Central memory CD4-positive, alpha-beta T cell (primary cell): ENCODE data around the gene ST7.
A peak's percentile ranks its signal among the peaks of the same experiment; 100 is the strongest.

ENCODE experiments used
- DNase-seq: peaks from one replicate; pipeline ENCODE4 v3.0.0; 2022

Gene ST7

DNA sequence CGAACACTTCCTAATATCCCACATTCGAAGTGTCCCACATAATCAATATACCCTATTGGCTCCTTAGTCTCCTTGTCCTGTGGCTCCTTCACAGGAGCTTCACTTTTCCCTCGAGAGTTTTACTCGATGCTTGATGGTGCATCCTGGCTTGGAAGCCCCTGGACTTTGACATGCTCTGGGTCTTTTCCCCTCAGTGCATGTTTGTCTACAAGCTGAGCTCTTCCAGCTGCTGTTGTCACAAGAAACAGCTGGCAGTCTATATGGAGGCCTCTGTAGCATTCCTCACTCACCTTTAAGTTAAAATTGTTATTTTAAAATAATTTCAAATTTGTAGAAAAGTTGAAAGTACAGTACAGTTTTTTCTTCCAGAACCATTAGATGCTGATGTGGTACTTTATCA is 27.1 kb downstream of the ST7 start:
- no peak for DNase-seq

DNA sequence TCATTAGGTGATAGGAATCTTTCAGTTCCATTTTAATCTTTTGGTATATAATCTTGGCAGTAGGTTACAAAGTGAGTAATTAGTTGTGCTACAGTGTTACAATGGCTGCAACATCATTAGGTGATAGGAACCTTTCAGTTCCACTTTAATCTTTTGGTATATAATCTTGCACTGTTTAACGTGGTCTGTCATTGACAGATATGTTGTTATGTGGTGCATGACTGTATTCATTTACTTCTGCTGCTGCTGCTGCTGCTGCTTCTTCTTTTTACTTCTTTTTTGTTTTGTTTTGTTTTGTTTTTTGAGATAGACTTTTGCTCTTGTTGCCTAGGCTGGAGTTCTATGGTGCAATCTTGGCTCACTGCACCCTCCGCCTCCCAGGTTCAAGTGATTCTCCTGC is 28.6 kb downstream of the ST7 start:
- DNase-seq: no peak

DNA sequence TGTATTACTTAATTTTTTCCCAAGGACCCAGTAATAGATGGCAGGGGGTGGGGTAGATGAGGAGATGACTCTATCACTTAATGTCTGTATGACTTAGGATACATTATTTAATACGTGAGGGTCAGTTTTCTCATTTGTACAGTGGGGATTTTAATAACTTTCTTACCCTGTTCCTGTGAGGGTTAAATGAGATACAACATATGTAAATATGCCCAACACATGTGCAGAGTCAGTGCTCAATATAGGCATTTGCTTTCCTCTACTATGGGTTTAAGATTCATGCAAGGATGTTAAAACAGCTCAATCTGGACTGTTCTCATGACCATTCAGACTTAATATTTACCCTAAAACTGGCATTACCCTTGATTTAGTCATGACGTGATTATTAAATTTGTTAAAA is 31.2 kb downstream of the ST7 start:
- DNase-seq: no peak

DNA sequence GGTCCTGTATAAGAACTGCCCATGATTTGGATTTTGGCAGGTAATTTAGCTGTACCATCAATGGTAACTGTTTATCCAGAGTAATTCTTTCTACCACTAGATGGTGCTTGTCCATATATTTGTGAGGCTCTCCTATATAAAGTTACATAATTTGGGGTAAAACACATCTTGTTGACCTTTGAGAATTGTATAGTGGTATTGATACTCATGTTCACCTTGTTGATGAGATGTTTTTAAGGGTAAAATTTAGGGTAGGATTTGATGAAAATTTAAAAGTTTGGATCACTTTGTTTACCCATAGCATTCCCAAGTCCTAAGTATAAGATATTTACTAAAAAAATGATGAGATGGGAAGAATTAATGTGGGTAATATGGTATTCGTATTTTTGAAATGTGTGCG is 31.6 kb downstream of the ST7 start:
- DNase-seq: peak; percentile 38

DNA sequence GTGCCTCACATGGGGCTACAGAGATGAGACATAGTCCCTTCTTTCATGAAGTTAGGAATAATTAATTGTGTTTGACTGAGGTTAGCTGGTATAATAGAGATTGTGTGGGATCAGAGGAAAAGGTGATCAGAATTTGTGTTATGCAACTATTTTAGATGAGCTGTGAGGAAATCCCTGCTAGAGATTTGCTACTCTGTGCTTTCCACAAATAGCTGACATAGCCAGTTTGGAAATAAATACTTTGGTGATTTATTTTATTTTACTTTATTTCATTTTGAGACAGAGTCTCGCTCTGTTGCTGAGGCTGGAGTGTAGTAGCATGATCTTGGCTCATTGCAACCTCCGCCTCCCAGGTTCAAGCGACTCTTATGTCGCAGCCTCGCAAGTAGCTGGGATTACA is 32.3 kb downstream of the ST7 start:
- no peak for DNase-seq

DNA sequence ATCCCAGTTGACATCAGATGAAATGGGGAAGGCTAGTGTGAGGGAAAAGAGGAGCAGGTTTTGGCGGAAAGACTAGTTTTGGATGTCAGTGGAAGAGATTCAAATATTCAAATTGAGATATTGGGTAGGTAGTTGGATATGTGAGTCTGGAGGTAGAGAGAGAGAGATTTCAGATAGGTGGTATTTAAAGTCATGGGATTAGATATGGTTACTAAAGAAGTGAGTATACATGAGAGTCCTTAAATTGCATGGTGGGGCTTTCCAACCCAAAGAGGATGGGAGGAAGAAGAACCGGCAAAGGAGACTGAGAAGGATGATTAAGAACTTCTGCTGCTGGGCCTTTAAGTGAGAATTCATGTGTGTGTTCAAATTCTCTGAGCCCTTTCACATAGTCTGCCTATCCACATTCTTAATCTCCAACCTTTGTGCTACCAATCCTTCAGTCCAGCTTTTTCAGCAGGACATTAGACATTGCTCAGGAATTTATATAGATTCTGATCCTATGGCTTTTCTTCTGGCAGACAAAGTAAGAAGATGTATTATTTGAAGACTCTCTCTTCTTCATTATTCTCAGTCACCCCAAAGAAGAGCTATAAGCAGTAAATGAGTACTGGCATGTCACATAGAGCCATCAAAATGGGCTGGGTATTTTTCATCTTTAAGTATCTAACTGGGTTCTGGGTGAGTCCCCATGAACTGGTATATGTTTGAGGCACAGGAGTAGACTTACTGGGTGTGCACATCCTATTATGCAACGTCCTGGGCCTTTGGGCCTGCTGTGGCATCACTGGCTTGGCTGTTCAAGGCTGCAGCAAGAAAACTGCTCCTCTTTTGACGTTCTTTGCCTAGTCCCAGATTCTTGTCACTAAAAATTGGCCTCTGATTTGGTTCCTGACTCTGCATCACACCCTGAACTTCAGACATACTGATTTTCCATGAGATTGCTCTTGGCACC is 33.6 kb downstream of the ST7 start:
- DNase-seq: no peak

DNA sequence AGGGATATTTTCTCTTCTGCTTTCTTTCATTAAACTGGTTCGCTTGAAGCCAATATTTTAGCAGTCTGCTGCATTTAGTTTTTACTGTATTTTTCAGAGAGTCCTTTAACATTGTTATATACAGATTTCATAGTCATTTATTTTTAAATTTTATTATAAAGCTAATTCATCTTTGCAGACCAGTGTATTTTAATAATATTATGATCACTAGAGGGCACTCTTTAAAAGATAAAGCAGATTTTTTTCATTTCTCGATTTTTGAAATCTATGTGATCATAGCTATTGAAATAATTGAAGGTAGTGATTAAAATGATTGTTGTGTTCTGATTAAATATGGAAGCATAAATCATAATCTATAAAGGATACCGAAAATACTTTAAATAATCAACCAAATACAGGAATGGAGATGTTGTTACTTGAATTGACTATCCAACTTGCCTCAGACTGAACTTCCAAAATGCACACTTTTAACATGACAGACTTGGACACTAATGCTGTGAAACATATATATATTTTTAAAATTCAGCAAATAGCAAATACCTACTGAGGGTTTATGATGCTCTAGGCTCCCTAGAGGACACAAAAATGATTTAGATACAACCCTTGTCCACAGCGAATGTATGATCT is 35.2 kb downstream of the ST7 start:
- DNase-seq: no peak

DNA sequence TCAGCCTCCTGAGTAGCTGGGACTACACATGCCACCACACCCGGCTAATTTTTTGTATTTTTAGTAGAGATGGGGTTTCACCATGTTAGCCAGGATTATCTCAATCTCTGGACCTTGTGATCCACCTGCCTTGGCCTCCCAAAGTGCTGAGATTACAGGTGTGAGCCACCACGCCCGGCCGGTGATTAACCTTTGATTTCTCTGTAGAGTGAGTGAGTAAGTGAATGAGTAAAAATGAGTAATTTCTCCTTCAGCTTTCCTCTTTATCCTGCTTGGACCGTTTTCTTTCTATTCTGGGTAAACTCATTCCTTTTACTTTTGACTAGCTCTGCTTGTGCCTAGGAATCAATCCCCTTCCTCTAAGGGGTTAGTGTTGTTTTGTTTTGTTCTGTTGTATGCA is 36.8 kb downstream of the ST7 start:
- no peak for DNase-seq

DNA sequence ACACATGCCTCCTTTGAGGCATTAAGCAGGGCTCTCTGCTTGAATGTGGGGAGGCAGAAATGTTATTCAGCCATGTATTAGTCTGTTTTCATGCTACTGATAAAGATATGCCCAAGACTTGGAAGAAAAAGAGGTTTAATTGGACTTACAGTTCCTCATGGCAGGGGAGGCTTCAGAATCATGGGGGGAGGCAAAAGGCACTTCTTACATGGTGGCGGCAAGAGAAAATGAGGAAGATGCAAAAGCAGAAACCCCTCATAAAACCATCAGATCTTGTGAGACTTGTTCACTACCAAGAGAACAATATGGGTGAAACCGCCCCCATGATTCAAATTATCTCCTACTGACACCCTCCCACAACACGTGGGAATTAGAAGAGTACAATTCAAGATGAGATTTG is 37.9 kb downstream of the ST7 start:
- no peak for DNase-seq

DNA sequence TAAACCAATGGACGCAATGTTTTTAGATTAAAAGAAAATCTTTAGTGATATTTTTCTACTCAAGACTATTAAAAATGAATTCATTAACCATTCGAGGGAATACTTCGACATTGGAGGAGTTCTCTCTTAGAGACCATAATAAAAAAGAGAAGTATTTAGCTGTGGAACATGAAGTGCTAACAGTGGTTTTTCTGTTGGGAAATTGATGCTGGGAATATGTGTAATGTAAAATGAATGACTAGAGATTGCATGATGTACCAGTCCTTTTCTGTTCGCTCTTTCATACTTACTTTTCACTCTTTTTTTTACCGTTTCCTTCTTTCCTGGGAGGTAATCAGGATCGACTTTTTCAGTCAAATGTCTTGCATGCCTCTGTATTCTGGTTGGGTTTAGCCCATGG is 41.3 kb downstream of the ST7 start:
- DNase-seq: no peak

DNA sequence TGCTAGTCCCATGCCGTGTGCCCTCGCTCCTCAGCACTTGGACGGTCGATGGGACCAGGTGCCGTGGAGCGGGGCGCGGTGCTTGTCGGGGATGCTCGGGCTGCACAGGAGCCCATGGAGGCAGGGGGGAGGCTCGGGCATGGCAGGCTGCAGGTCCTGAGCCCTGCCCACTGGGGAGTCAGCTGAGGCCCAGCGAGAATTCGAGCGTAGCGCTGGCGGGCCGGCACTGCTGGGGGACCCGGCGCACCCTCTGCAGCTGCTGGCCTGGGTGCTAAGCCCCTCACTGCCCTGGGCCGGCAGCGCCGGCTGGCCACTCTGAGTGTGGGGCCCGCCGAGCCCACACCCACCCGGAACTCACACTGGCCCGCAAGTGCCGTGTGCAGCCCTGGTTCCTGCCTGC is 44.7 kb downstream of the ST7 start:
- DNase-seq: no peak

DNA sequence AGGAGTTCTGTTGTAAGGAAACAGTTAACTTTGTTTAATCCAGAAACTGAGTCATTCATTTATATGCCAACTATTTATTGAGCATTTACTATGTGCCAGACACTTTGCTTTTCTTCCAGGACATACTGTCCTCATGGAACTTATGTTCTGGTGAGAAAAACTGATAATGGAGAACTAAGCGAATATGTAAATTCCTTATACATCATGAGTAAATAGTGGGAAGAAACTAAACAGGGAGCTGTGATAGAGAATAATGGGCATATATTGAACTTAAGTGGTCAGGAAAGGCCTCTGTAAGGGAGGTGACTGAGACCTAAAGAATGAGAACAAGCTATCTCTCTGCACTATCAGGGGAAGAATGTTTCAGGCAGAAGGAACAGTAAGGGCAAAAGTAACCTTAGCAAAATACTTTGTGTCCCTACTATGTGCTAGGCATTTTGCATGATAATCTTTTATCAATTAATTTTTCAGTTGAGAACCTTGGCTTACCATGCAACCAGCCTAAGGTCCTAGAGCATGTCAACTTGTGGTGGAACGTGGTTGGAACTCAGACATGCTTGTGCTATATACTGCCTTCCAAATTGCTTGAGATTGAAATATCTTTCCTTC is 45.4 kb downstream of the ST7 start:
- no peak for DNase-seq

DNA sequence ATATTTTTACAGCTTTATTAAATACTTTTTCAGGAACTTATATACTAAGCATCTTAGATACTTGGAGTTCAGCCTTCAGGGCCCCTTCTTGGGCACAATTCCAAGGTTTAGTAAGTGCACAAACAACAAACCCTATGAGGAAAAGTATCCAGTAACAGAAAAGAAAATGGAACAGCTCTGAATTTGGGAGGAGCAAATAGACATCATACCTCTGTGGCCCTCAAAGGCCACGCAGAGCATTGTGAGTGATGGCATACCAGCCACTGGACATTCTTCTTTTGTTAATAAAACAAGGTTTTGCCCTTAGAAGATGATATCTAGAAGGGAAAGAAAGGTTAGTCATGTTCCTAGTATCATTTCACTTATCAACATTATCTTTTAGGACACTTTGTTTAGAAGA is 46.0 kb downstream of the ST7 start:
- DNase-seq: no peak

DNA sequence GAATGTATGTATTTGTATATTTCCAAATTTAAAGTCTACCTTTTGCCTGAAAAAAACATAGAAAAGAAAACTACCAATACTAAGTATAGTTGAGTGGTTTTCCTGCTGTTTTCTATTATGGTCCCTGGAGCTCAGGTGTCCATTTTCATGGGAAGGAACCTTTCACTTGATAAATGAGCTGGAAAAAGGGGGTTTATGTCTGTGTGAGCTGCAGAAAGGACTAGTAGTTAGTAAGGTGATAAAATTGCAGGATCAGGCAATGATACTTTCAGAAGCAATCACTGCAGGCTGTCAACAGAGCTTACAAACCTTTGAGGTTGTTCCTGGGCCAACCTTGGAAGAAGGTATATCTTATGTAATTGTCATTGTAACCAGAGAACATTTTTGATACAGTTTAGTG is 48.0 kb downstream of the ST7 start:
- DNase-seq: no peak

DNA sequence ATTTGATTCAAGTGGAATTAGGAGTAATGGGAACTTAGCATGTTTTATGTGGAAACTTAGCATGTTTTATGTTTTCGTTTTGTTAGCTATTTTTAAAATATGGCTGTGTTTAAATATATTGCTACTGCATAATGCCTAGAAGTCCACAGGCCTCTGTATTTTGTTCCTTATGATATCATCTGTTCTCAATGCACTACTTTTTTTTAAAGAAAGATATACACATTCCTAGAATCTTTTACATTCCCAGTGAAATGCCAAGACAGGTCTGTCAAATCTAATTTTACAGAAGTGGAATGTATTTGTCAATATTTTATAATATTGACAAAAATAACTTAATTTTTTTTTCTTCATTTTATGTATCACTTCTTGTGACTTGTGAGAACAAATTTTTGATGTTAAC is 51.6 kb downstream of the ST7 start:
- DNase-seq: no peak

DNA sequence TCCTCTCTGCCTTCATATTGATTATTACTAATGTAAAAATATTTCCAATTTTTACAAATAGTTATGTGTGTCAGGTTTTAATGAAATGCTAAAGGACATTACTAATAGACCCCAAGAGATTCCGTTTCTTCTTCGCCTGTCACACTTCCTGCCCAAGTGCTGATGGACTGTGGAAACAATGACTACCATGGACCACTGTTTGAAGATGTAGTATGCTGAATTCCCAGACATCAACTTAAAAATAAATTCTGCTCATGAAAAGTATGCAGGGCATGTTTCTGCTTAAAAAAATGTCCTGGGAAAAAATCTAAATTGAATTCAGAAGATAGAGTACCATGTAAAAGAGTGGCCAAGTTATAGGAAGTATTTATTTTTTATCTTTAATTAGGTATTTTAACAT is 52.1 kb downstream of the ST7 start:
- DNase-seq: no peak

DNA sequence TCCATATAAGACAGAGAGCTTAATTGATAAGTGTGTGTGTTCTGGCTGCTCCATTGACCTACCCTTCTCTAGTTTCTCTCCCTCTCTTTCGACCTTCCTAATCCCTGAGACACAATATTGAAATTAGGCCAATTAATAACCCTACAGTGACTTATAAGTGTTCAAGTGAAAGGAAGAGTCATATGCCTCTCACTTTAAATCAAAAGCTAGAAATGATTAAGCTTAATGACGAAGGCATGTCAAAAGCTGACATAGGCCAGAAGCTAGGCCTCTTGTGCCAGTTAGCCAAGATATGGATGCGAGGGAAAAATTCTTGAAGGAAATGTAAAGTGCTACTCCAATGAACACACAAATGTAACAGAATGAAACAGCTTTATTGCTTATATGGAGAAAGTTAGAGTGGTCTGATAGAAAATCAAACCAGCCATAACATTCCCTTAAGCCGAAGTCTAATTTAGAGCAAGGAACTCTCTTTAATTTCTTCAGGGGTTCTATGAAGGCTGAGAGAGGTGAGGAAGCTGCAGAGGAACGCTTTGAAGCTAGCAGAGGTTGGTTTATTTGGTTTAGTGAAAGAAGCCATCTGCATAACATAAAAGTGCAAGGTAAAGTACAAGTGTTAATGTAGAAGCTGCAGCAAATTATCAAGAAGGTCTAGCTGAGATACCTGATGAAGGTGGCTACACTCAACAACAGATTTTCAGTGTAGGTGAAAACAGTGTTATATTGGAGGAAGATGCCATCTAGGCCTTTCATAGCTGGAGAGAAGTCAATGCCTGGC is 53.8 kb downstream of the ST7 start:
- peak; percentile 7 for DNase-seq

DNA sequence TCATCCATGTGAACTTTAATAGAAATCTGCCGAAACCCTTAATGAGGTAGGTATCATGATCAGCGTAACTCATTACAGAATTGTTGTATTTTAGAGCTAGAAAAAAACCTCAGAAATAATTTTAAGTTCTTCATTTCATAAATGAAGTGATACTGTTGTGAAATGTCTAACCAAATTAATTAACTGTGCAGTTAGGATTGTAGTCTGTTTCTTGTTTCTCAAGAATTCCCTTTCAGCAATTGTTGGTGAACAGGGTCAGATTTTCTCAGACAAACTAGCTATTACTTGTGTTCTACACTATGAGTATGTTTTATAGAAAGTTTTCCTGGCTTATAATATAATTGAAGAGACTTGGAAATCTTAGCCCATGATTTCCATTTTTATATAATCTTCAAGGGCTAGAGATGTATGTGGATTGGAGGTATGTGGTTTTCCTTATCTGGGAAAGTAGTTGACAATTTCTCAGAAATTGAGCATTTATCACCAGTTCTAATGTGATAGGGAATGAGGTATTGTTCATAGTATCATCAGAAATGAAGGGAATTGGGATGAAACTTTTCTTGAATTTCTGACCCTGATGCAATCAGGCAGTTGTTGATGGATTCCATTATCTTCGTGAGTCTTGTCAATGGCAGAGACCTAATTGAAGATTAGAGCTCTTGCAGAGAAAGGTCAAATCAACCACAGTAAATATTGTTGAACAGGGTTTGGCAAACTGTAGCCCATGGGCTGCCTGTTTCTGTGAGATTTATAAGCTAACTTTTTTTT is 55.0 kb downstream of the ST7 start:
- no peak for DNase-seq

DNA sequence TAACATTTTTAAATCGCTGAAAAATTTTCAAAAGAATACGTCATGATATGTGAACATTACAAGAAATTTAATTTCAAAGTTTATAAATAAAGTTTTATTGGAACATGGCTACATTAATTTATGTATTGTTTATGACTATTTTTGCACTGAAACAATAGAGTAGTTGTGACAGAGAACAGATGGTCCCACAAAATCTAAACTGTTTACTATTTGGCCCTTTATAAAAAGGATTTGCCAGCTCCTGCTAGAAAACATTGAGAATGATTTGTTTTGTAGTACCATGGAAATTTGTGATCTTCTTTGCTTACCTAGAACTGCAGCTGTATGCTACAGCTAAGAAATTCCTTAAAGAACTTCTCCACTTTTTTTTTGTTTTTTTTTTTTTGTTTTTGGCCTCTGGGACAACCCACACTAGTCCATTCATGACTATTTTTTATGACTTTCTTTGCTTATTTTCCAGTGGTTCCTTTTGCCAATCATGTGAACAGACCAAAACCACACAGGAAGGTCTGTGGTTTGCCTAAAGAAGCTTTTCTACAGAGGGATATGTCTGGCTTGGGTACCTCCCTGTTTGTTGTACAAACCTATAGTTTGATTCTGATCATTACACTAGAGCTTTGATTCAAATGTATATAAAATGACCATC is 55.7 kb downstream of the ST7 start:
- peak; percentile 55 for DNase-seq

DNA sequence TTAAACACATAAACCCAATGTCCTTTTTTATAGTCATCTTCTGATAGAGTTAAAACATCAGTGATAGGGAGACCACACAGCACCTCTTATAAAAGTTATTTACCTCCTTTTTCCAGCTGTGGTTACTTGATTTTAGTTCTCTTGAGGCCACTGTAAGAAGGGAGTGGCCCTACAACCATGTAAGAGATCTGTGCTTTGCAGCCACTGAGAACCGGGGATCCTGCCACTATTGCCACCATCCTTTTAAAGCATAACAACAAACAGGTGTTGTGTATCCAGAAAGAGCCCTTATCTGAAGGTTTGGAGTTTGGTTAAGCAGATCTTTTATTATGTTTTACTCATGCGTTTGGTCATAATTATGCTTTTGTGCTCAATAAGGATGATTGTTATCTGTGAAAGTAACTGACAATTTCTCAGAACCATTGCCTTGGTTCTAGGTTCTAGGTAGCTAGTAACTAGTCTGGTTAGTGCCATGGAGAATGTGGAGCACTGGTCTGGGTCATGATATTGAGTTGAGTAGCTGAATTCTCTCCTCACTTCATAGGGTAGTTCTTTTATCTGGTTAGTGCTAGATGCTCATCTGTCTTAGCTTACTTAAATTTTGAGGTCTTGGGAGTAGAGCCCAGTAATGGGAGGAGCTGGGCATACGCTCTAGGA is 56.5 kb downstream of the ST7 start:
- DNase-seq: no peak

DNA sequence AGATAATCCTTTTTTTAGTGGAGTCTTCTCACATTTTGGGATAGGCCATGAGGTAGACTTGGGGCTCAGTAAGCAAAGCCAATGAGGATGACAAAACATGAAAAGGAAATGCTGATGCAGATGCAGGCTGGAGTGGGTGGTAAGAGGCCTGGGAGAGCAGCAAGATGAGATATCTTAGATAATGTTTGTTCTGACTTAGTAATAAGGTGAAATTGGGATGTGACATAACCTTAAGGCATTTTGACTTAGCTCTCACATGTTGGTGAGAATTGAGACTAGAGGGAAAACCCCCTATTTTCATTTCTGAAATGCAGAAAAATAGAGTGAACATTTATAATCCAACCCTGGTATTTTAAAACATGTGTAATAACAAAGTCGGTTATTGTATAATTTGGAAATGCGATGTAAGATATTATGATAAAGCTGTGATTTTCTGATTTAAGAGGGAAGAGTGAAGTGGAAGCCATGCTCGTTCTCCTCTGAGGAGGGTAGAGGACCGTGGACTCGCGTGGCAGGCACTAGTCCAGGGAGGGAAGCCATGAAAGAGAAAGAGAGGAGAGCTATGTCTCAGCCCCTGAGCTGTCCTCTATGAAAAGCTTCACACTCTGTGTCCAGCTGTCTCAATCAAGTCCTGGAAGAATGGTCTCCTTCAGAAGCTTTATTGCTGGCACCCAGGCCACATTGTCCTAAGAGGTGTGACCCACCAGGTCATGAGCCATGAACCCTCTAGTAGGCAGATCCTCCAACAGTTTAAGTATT is 57.3 kb downstream of the ST7 start:
- DNase-seq: no peak
